ENCODE measurements around the gene C1R. TPM values are rescaled to one million over a fixed set of nuclear protein-coding genes. Genes with fewer than 3 reads are reported as not detected.

C1R gene
- polyA plus RNA-seq, 3 donors: 0.14 to 0.88 TPM; not detected in 1

DNA sequence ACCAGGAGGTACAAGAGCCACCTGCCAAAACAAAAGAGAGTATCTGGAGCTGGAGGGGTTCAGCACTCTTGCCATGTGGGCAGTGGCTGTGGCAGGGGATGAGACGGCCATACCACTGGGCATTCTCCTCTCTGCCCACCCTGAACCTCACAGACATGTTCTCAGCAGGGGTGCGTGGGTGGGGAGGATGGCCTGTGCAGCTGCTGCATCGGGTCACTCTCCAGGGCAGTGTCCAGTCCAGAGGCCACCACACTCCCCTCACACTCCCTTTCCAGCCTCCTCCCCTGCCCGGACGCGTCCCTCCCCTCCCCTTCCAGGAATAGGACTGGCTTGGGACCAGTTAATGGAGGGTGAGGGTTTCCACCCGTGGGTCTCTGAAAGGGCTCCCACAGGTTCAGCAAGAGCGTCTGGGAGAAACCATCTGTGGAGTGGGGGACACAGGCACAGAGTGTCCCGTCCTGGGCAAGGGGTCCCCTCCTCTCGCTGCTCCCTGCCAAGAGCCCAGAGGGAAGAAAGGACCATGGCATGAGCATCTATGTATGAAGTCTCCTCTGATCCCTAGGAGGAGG is 501 bp downstream of the C1R start:
- Histone ChIP-seq H2AFZ (ENCODE audit: insufficient read depth, low read depth, low read length, poor library complexity, severe bottlenecking) (peak overlapping the region; percentile 96), H3K27ac (ENCODE audit: low read depth in 1 of 2, low read length in 2 of 2) (peak overlapping the region in 1 of 2 donors; percentile 55), H3K4me1 (ENCODE audit: control insufficient read depth in 1 of 2, insufficient read depth in 2 of 2, low read length in 2 of 2) (peaks cover 0 to 3% of the 10 kb centered on the region in 2 donors), H3K36me3 (replicated peaks in 1 of 2; ENCODE audit: control insufficient read depth in 1 of 2, insufficient read depth in 2 of 2, low read length in 2 of 2) (no peaks in the 10 kb centered on the region), H3K9ac (ENCODE audit: insufficient read depth, low read length, poor library complexity, severe bottlenecking) (peak overlapping the region; percentile 55), H3K4me3 (replicated peaks in 1 of 3; ENCODE audit: low read depth in 2 of 3, low read length in 3 of 3) (peak overlapping the region in 1 of 3 experiments; percentile 79), H4K20me1 (ENCODE audit: insufficient read depth, low read length) (no peaks in the 10 kb centered on the region), H3K9me3 (replicated peaks in 1 of 2; ENCODE audit: control insufficient read depth in 1 of 2, insufficient read depth in 1 of 2, low read length in 2 of 2) (no peaks in the 10 kb centered on the region), H3K4me2 (replicated peaks; ENCODE audit: extremely low read depth, low read length, poor library complexity, severe bottlenecking) (peak overlapping the region; percentile 78), H3K27me3 (ENCODE audit: control insufficient read depth in 2 of 2, insufficient read depth in 2 of 2, low read length in 2 of 2) (peaks cover 0 to 2% of the 10 kb centered on the region in 2 donors), H3K79me2 (ENCODE audit: insufficient read depth, low read length) (no peaks in the 10 kb centered on the region)
- TF ChIP-seq, protein P1, sequence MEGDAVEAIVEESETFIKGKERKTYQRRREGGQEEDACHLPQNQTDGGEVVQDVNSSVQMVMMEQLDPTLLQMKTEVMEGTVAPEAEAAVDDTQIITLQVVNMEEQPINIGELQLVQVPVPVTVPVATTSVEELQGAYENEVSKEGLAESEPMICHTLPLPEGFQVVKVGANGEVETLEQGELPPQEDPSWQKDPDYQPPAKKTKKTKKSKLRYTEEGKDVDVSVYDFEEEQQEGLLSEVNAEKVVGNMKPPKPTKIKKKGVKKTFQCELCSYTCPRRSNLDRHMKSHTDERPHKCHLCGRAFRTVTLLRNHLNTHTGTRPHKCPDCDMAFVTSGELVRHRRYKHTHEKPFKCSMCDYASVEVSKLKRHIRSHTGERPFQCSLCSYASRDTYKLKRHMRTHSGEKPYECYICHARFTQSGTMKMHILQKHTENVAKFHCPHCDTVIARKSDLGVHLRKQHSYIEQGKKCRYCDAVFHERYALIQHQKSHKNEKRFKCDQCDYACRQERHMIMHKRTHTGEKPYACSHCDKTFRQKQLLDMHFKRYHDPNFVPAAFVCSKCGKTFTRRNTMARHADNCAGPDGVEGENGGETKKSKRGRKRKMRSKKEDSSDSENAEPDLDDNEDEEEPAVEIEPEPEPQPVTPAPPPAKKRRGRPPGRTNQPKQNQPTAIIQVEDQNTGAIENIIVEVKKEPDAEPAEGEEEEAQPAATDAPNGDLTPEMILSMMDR (IDR thresholded peaks at IDR 0.05): no peak
- H3K27ac Mint-ChIP-seq: peak overlapping the region in 2 of 7 donors; percentile 50 to 84
- H3K9me3 Mint-ChIP-seq: peaks cover 0 to 1% (median 0%) of the 10 kb centered on the region in 7 donors
- H3K36me3 Mint-ChIP-seq: peaks cover 4 to 5% of the 10 kb centered on the region in 2 donors
- peaks cover 6 to 17% (median 12%) of the 10 kb centered on the region in 3 donors for H3K27me3 Mint-ChIP-seq (ENCODE audit: low read depth in 3 of 3)
- peak overlapping the region; percentile 89 to 98 for H3K4me3 Mint-ChIP-seq
- no peak for DNase-seq
- WGBS (ENCODE audit: insufficient coverage): 66% methylated on average over 4 of the region's 10 CpGs
- intact Hi-C loops (cut with micrococcal nuclease): loop anchor here (5.0 to 10.0 kb wide), 2 partner anchors 67 to 169 kb away; no protein-coding TSS in a partner anchor
- H3K4me1 Mint-ChIP-seq: peaks cover 9% of the 10 kb centered on the region

DNA sequence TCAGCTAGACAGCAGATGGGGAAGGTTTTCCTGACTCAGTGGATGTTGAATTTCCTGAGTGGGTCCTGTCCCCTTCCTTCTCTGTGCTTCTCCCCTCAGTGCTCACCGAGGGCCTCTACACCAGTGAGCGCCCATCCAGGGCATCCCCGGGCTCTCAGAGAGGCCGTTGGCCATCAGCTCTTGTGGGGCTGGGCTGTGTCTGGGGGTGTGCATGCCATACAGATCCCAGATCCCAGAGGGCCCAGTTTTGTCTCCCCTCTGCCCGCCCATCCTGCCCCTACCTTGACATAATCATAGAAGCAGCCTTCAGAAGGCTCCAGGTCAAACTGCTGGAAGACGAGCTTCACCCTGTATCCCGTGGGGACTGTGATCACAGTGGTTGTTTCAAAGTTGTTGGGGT is 1.1 kb downstream of the C1R start:
- Histone ChIP-seq H3K4me3 (replicated peaks in 1 of 3; ENCODE audit: low read depth in 2 of 3, low read length in 3 of 3) (no peak overlapping the region), H3K9ac (ENCODE audit: insufficient read depth, low read length, poor library complexity, severe bottlenecking) (no peak overlapping the region), H3K79me2 (ENCODE audit: insufficient read depth, low read length) (no peaks in the 10 kb centered on the region), H3K4me2 (replicated peaks; ENCODE audit: extremely low read depth, low read length, poor library complexity, severe bottlenecking) (no peak overlapping the region), H3K4me1 (ENCODE audit: control insufficient read depth in 1 of 2, insufficient read depth in 2 of 2, low read length in 2 of 2) (peaks cover 0 to 3% of the 10 kb centered on the region in 2 donors), H2AFZ (ENCODE audit: insufficient read depth, low read depth, low read length, poor library complexity, severe bottlenecking) (no peak overlapping the region), H3K27ac (ENCODE audit: low read depth in 1 of 2, low read length in 2 of 2) (no peak overlapping the region), H3K27me3 (ENCODE audit: control insufficient read depth in 2 of 2, insufficient read depth in 2 of 2, low read length in 2 of 2) (peaks cover 0 to 2% of the 10 kb centered on the region in 2 donors), H3K36me3 (replicated peaks in 1 of 2; ENCODE audit: control insufficient read depth in 1 of 2, insufficient read depth in 2 of 2, low read length in 2 of 2) (no peaks in the 10 kb centered on the region), H3K9me3 (replicated peaks in 1 of 2; ENCODE audit: control insufficient read depth in 1 of 2, insufficient read depth in 1 of 2, low read length in 2 of 2) (no peaks in the 10 kb centered on the region), H4K20me1 (ENCODE audit: insufficient read depth, low read length) (no peaks in the 10 kb centered on the region)
- 100% methylated on average over 2 of the region's 7 CpGs for WGBS (ENCODE audit: insufficient coverage)
- peaks cover 0 to 1% (median 0%) of the 10 kb centered on the region in 7 donors for H3K9me3 Mint-ChIP-seq
- peaks cover 9% of the 10 kb centered on the region for H3K4me1 Mint-ChIP-seq
- H3K27me3 Mint-ChIP-seq (ENCODE audit: low read depth in 3 of 3): peaks cover 6 to 17% (median 12%) of the 10 kb centered on the region in 3 donors
- TF ChIP-seq, protein P1 (IDR thresholded peaks at IDR 0.05): no peak
- no peak overlapping the region for H3K4me3 Mint-ChIP-seq
- no peak overlapping the region for H3K27ac Mint-ChIP-seq
- no peak for DNase-seq
- intact Hi-C loops (cut with micrococcal nuclease): loop anchor here (5.0 to 10.0 kb wide), 2 partner anchors 66 to 169 kb away; no protein-coding TSS in a partner anchor
- H3K36me3 Mint-ChIP-seq: no peaks in the 10 kb centered on the region
